Measurements from ENCODE around the gene IRF9. TPM values are rescaled to one million over a fixed set of nuclear protein-coding genes. Genes with fewer than 3 reads are reported as not detected.
A peak's percentile ranks its signal among the peaks of the same experiment; 100 is the strongest.

The IRF9 gene
- total RNA-seq, result 102 TPM
- long read RNA-seq, transcript IRF9-215 (8 exons, 1,769 nt), result minor isoform, 28 of 292 reads
- long read RNA-seq, transcript IRF9-202 (9 exons, 1,838 nt), result major isoform, 166 of 292 reads
- long read RNA-seq, partial matches to known transcripts, result 12 of 292 reads
- long read RNA-seq, other reads (novel, unspliced or antisense), result 84 of 292 reads

GRCh38 chr14:24160850-24161804, at the start of gene IRF9:
IRF9 (plus strand) TSS chr14:24161265; CDS start chr14:24162145, 880 bp downstream.
- peak; percentile 98 for DNase-seq (ENCODE audit: low spot score)

- DNase-seq (ENCODE audit: low spot score), result no peak
These were observed 47.7 kb upstream of the IRF9 start for GRCh38 chr14:24113379-24113800.

GRCh38 chr14:24113801-24114531, 47.1 kb upstream of the IRF9 start:
- peak; percentile 95 for DNase-seq (ENCODE audit: low spot score)

- peak; percentile 99 for DNase-seq (ENCODE audit: low spot score)
These were observed 46.3 kb upstream of the IRF9 start, which contains the start of the genes DCAF11 and NRL for GRCh38 chr14:24114532-24115421. DCAF11 (plus strand) TSS chr14:24114777; CDS start chr14:24115595, 818 bp downstream. NRL (minus strand) TSS chr14:24114949; CDS start chr14:24082848, 32,101 bp downstream.

- DNase-seq (ENCODE audit: low spot score), result no peak
These were observed 45.5 kb upstream of the IRF9 start for GRCh38 chr14:24115422-24116127.

GRCh38 chr14:24116128-24116814, 44.8 kb upstream of the IRF9 start:
- DNase-seq (ENCODE audit: low spot score), result no peak

GRCh38 chr14:24117179-24117578, 43.9 kb upstream of the IRF9 start:
- no peak for DNase-seq (ENCODE audit: low spot score)

GRCh38 chr14:24119691-24120090, 41.4 kb upstream of the IRF9 start:
- no peak for DNase-seq (ENCODE audit: low spot score)

- no peak for DNase-seq (ENCODE audit: low spot score)
These were observed 39.9 kb upstream of the IRF9 start for GRCh38 chr14:24121210-24121609.

- no peak for DNase-seq (ENCODE audit: low spot score)
These were observed 38.6 kb upstream of the IRF9 start for GRCh38 chr14:24122416-24122815.

- no peak for DNase-seq (ENCODE audit: low spot score)
These were observed 38.2 kb upstream of the IRF9 start for GRCh38 chr14:24122898-24123297.

- no peak for DNase-seq (ENCODE audit: low spot score)
These were observed 37.3 kb upstream of the IRF9 start for GRCh38 chr14:24123424-24124417.

GRCh38 chr14:24126939-24127338, 34.1 kb upstream of the IRF9 start:
- DNase-seq (ENCODE audit: low spot score), result no peak

GRCh38 chr14:24127673-24128072, 33.4 kb upstream of the IRF9 start:
- DNase-seq (ENCODE audit: low spot score), result no peak

- DNase-seq (ENCODE audit: low spot score), result peak; percentile 22
These were observed 31.6 kb upstream of the IRF9 start for GRCh38 chr14:24129410-24129998.

GRCh38 chr14:24130380-24130716, 30.7 kb upstream of the IRF9 start, which contains the start of gene FITM1:
FITM1 (plus strand) TSS chr14:24130659; CDS start chr14:24131564, 905 bp downstream.
- no peak for DNase-seq (ENCODE audit: low spot score)

- no peak for DNase-seq (ENCODE audit: low spot score)
These were observed 30.1 kb upstream of the IRF9 start for GRCh38 chr14:24130717-24131548.

Data from mesenteric fat pad (tissue), 1 donor.